KMS-11 (cell line): ENCODE results near the gene RAP1GAP2.
"Not testable (repeated sequence)": the region's sequence is repeated elsewhere in the genome, so short reads cannot be mapped to it uniquely, and the experiment has no call there.

Source experiments
- H2AFZ ChIP-seq: fragments of 200-600 bp; sonication (generic); 2 replicates; pipeline ENCODE4 v1.6.1; 2016; ENCODE audit warnings: antibody characterized with exemption, mixed run types, low read depth
- H3K27ac ChIP-seq: fragments of 200-600 bp; sonication (generic); 2 replicates; pipeline ENCODE4 v1.6.1; 2016; ENCODE audit warnings: mild to moderate bottlenecking, mixed run types
- H3K27me3 ChIP-seq: fragments of 200-600 bp; sonication (generic); 2 replicates; pipeline ENCODE4 v1.6.1; 2017; ENCODE audit warnings: mild to moderate bottlenecking, low read depth, mixed run types, moderate library complexity; ENCODE audit not compliant: insufficient read depth
- H3K36me3 ChIP-seq: fragments of 200-600 bp; sonication (generic); 2 replicates; pipeline ENCODE4 v1.6.1; 2017; ENCODE audit warnings: mild to moderate bottlenecking, mixed run types; ENCODE audit not compliant: insufficient read depth
- H3K4me1 ChIP-seq: fragments of 200-600 bp; sonication (generic); 2 replicates; pipeline ENCODE4 v1.6.1; 2016; ENCODE audit warnings: mild to moderate bottlenecking, low read depth, mixed run types; ENCODE audit not compliant: poor library complexity, severe bottlenecking
- H3K4me2 ChIP-seq: fragments of 200-600 bp; sonication (generic); 2 replicates; pipeline ENCODE4 v1.7.0; 2016; ENCODE audit warnings: mild to moderate bottlenecking, mixed run types
- H3K4me3 ChIP-seq: fragments of 200-600 bp; sonication (generic); IDR thresholded peaks from 2 replicates; pipeline ENCODE4 v1.6.1; 2017; ENCODE audit warnings: low read depth, low read length, mixed read lengths; ENCODE audit not compliant: insufficient read depth
- H3K79me2 ChIP-seq: fragments of 200-600 bp; sonication (generic); 2 replicates; pipeline ENCODE4 v1.6.1; 2016; ENCODE audit warnings: low read depth, mixed run types; ENCODE audit not compliant: insufficient read depth
- H3K9ac ChIP-seq: fragments of 200-600 bp; sonication (generic); 2 replicates; pipeline ENCODE4 v1.6.1; 2016; ENCODE audit warnings: mild to moderate bottlenecking, mixed run types
- H4K20me1 ChIP-seq: fragments of 200-600 bp; sonication (generic); 2 replicates; pipeline ENCODE4 v1.6.1; 2016; ENCODE audit warnings: mild to moderate bottlenecking, mixed run types; ENCODE audit not compliant: insufficient read depth
- TF ChIP-seq, protein P1 (sequence below): fragments of 200-600 bp; sonication (generic); conservative IDR thresholded peaks from 2 replicates; pipeline ENCODE4 v1.6.1; 2017; ENCODE audit warnings: low read depth, mild to moderate bottlenecking, antibody characterized with exemption, low read length, moderate library complexity, mixed read lengths

The RAP1GAP2 gene

GRCh38 chr17:2989855-2990254 lies 193.6 kb downstream of the RAP1GAP2 start:
- no peak overlapping the region for H3K4me2 ChIP-seq

GRCh38 chr17:2990396-2990795 lies 194.2 kb downstream of the RAP1GAP2 start:
- H3K36me3 ChIP-seq, result no peaks in the 10 kb centered on the region
- H3K4me1 ChIP-seq, result no peaks in the 10 kb centered on the region
- H3K4me3 ChIP-seq, result no peak overlapping the region
- H2AFZ ChIP-seq, result no peak overlapping the region
- H3K79me2 ChIP-seq, result no peaks in the 10 kb centered on the region
- H4K20me1 ChIP-seq, result no peaks in the 10 kb centered on the region
- H3K27ac ChIP-seq, result no peak overlapping the region
- TF ChIP-seq, protein P1, sequence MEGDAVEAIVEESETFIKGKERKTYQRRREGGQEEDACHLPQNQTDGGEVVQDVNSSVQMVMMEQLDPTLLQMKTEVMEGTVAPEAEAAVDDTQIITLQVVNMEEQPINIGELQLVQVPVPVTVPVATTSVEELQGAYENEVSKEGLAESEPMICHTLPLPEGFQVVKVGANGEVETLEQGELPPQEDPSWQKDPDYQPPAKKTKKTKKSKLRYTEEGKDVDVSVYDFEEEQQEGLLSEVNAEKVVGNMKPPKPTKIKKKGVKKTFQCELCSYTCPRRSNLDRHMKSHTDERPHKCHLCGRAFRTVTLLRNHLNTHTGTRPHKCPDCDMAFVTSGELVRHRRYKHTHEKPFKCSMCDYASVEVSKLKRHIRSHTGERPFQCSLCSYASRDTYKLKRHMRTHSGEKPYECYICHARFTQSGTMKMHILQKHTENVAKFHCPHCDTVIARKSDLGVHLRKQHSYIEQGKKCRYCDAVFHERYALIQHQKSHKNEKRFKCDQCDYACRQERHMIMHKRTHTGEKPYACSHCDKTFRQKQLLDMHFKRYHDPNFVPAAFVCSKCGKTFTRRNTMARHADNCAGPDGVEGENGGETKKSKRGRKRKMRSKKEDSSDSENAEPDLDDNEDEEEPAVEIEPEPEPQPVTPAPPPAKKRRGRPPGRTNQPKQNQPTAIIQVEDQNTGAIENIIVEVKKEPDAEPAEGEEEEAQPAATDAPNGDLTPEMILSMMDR, result no peak
- H3K9ac ChIP-seq, result no peak overlapping the region
- H3K4me2 ChIP-seq, result no peak overlapping the region
- H3K27me3 ChIP-seq, result no peaks in the 10 kb centered on the region; the same call in 1 of the 2 replicates

More at GRCh38 chr17:2989855-2990254, 193.6 kb downstream of the RAP1GAP2 start:
- Histone ChIP-seq H3K27ac (no peak overlapping the region), H3K36me3 (no peaks in the 10 kb centered on the region), H3K4me1 (no peaks in the 10 kb centered on the region), H3K9ac (no peak overlapping the region), H3K4me3 (no peak overlapping the region), H4K20me1 (no peaks in the 10 kb centered on the region), H3K27me3 (no peaks in the 10 kb centered on the region; the same call in 1 of the 2 replicates), H3K79me2 (no peaks in the 10 kb centered on the region), H2AFZ (no peak overlapping the region)
- TF ChIP-seq, protein P1, result no peak

GRCh38 chr17:2991396-2992180 lies 195.3 kb downstream of the RAP1GAP2 start:
- H3K27ac ChIP-seq, H2AFZ ChIP-seq, H3K9ac ChIP-seq, H3K4me3 ChIP-seq, H3K36me3 ChIP-seq, H3K27me3 ChIP-seq, H4K20me1 ChIP-seq, H3K79me2 ChIP-seq, H3K4me1 ChIP-seq, H3K4me2 ChIP-seq: not testable (repeated sequence)

DNA sequence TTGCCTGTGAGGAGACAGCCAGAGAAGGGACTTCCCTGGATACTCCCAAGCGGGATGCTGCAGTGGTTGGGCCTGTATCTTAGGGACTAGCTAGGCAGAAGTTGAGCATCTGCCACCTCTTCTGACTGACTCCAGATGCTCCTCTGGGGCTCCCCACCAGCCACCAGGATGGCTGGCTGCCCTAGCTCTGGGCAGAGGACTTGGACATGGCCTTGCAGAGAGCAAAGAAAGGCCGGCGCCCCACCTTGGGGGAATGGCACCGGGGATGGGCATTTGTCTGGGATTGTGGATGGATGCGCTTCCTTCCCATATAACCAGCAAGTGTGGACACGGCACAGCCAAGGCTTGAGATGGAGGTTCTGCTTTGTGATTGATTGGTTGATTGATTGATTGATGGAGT lies 198.2 kb downstream of the RAP1GAP2 start:
- Histone ChIP-seq H3K4me1 (no peaks in the 10 kb centered on the region), H3K79me2 (no peaks in the 10 kb centered on the region), H3K4me3 (no peak overlapping the region), H2AFZ (no peak overlapping the region), H3K27me3 (peaks cover 11% of the 10 kb centered on the region; the same call in 1 of the 2 replicates), H3K4me2 (no peak overlapping the region), H3K9ac (no peak overlapping the region), H4K20me1 (no peaks in the 10 kb centered on the region), H3K36me3 (no peaks in the 10 kb centered on the region), H3K27ac (no peak overlapping the region)
- TF ChIP-seq, protein P1, result no peak

DNA sequence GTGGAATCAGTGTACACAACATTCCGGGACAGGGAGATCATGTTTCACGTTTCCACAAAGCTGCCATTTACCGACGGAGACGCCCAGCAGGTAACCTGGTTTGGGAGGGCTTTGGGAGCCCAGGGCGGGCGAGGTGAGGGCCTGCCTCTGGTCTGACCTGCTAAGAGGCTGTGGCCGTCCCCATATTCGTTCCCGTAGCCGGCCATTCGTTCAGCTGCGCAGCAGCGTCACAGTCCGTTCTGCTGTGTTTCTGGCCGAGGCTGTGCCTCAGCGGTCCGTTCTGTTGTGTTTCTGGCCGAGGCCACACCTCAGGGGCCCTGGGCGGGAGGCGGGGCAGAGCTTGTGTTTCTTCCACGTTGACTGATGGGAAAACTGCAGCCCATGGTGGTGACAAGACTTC lies 199.1 kb downstream of the RAP1GAP2 start:
- no peaks in the 10 kb centered on the region for H3K36me3 ChIP-seq
- H4K20me1 ChIP-seq, result no peaks in the 10 kb centered on the region
- H3K4me3 ChIP-seq, result no peak overlapping the region
- H3K4me1 ChIP-seq, result no peaks in the 10 kb centered on the region
- H3K9ac ChIP-seq, result no peak overlapping the region
- TF ChIP-seq, protein P1, result no peak
- H2AFZ ChIP-seq, result no peak overlapping the region
- H3K27me3 ChIP-seq, result peaks cover 12% of the 10 kb centered on the region; the same call in 1 of the 2 replicates
- no peak overlapping the region for H3K27ac ChIP-seq
- no peaks in the 10 kb centered on the region for H3K79me2 ChIP-seq
- no peak overlapping the region for H3K4me2 ChIP-seq
